HCT116 (cell line): Measurements from ENCODE around the gene DNAJC1.

Experiments
- ATF3 ChIP-seq: IDR thresholded peaks from 2 replicates; pipeline ENCODE4 v1.6.1; 2012
- EZH2 ChIP-seq: fragments of 200-600 bp; sonication (generic); IDR thresholded peaks from 2 replicates; pipeline ENCODE4 v1.6.1; 2017; ENCODE audit warnings: antibody characterized with exemption, mixed run types
- JUND ChIP-seq: IDR thresholded peaks from 2 replicates; pipeline ENCODE4 v1.6.1; 2012
- MAX ChIP-seq: IDR thresholded peaks from 2 replicates; pipeline ENCODE4 v1.6.1; 2012
- POLR2AphosphoS5 ChIP-seq: IDR thresholded peaks from 2 replicates; pipeline ENCODE4 v1.6.1; 2011; ENCODE audit warnings: mild to moderate bottlenecking, low read depth, low read length, moderate library complexity
- REST ChIP-seq: IDR thresholded peaks from 2 replicates; pipeline ENCODE4 v1.6.1; 2012; ENCODE audit warnings: low read depth
- SP1 ChIP-seq: IDR thresholded peaks from 2 replicates; pipeline ENCODE4 v1.6.1; 2012; ENCODE audit warnings: low read depth
- ZFX ChIP-seq: fragments of 450-650 bp; IDR thresholded peaks from 2 replicates; pipeline ENCODE4 v1.6.1; 2017
- ZNF274 ChIP-seq: fragments of 200-500 bp; sonication (Bioruptor generic); IDR thresholded peaks from 2 replicates; pipeline ENCODE4 v1.6.1; 2014; ENCODE audit warnings: mild to moderate bottlenecking, low read depth, low read length, inconsistent platforms
- TF ChIP-seq, protein P1 (sequence below), 3 experiments: fragments of 200-600 bp in 1 of 3; sonication (generic) in 1 of 3; IDR thresholded peaks in 2 of 3; conservative IDR thresholded peaks in 1 of 3; 2 replicates each; pipeline ENCODE4 v1.5.1; 2012 to 2017; ENCODE audit warnings: low read depth in 2 of 3, low read length in 2 of 3, antibody characterized with exemption in 1 of 3, borderline replicate concordance in 1 of 3, control low read depth in 1 of 3, mild to moderate bottlenecking in 1 of 3, mixed read lengths in 1 of 3, mixed run types in 1 of 3, moderate library complexity in 1 of 3; ENCODE audit not compliant: insufficient read depth in 1 of 3

DNA sequence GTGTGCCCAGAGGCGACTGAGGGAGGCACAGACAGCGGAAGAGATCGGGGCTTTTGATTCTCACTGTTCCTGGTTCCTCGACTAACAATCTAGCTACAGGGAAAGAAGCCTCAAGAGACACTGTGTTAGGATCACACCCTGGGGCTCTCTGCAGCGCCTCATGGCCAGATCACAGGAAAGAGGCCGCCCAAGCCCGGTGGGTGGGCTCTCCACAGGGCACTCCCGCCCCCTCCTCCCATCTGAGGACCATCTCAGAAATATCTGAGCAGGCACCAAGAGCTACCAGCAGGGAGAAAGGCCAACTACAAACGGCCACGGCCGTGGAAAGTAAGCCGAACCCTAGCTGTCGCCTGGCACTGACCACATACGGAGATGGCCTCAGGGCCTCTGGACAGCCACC, 245.3 kb downstream of the DNAJC1 start:
- TF ChIP-seq, protein P1, sequence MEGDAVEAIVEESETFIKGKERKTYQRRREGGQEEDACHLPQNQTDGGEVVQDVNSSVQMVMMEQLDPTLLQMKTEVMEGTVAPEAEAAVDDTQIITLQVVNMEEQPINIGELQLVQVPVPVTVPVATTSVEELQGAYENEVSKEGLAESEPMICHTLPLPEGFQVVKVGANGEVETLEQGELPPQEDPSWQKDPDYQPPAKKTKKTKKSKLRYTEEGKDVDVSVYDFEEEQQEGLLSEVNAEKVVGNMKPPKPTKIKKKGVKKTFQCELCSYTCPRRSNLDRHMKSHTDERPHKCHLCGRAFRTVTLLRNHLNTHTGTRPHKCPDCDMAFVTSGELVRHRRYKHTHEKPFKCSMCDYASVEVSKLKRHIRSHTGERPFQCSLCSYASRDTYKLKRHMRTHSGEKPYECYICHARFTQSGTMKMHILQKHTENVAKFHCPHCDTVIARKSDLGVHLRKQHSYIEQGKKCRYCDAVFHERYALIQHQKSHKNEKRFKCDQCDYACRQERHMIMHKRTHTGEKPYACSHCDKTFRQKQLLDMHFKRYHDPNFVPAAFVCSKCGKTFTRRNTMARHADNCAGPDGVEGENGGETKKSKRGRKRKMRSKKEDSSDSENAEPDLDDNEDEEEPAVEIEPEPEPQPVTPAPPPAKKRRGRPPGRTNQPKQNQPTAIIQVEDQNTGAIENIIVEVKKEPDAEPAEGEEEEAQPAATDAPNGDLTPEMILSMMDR (IDR thresholded peaks at IDR 0.05 in 2 of 3, conservative IDR thresholded peaks at IDR 0.05 in 1 of 3; ENCODE audit: borderline replicate concordance in 1 of 3, insufficient read depth in 1 of 3, low read depth in 2 of 3, low read length in 2 of 3): no peak
- TF ChIP-seq ZFX (no peak), JUND (no peak), ATF3 (no peak), REST (no peak), MAX (no peak), ZNF274 (no peak), POLR2AphosphoS5 (no peak), SP1 (no peak), EZH2 (no peak)
